HCEC 1CT (cell line): ENCODE data around the gene LIN37.
"Not testable (repeated sequence)": the region's sequence is repeated elsewhere in the genome, so short reads cannot be mapped to it uniquely, and the experiment has no call there.

Source experiments
- DNase-seq: peaks from one replicate; pipeline ENCODE4 v3.0.0-alpha.2; 2017

LIN37 gene

DNA sequence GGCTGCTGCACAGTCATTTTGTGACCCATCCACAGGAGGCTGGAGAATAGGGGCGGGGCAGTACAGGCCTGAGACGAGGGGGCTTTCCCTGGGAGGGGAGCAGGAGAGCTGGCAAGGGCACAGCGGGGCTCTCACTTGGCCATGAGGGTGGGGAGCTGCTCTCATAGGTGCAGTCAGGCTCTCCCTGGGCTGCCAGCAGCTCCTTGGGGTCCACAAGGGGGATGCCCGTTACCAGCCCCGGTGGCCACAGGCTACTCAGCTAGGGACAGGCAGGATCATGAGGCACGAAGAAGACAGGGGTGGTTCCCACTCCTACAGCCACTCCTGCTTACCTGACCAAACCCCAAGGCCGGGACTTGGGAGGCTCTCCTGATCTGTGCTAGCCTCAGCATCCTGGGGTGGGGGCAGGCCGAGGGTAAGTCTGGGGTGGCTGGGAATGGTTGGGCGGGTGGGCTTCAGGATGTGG lies 43.5 kb downstream of the LIN37 start:
- DNase-seq, result no peak

DNA sequence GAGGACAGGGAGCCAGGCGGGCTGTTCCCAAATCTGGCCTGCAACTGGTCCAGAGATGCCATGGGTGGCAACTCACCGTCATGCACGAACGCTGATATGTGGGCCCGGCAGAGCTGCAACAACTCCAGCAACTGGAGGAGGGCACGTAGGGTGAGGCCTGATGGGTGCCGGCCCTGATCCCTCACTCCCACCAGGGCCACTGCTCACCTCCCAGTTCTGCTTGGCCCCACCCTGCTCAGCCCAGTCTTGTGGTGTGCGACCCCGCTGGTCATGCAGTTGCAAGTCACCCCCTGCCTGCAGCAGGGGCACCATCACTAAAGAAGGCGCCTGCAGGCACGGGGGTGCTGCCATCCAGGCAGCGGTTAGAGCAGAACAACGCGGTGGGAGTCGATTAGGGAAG lies 43.9 kb downstream of the LIN37 start:
- no peak for DNase-seq

DNA sequence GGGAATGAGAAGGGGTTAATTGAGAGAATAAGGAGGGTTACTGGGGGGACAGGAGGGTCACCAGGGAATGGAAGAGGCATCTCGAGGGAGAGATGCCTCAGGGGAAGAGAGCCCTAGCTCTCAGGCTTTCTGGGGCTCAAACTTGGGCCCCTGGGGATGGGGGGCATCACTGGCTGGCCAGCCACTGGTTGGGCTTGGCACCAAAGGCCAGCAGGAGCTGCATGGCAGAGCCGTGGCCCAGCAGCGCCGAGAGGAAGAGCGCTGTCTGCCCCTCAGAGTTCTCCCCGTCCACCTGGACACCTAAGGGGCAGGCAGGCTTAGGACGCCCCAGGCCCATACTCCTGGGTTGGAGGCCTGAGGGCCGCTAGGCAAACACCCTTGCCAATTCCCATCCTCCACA lies 44.5 kb downstream of the LIN37 start:
- DNase-seq, result no peak

DNA sequence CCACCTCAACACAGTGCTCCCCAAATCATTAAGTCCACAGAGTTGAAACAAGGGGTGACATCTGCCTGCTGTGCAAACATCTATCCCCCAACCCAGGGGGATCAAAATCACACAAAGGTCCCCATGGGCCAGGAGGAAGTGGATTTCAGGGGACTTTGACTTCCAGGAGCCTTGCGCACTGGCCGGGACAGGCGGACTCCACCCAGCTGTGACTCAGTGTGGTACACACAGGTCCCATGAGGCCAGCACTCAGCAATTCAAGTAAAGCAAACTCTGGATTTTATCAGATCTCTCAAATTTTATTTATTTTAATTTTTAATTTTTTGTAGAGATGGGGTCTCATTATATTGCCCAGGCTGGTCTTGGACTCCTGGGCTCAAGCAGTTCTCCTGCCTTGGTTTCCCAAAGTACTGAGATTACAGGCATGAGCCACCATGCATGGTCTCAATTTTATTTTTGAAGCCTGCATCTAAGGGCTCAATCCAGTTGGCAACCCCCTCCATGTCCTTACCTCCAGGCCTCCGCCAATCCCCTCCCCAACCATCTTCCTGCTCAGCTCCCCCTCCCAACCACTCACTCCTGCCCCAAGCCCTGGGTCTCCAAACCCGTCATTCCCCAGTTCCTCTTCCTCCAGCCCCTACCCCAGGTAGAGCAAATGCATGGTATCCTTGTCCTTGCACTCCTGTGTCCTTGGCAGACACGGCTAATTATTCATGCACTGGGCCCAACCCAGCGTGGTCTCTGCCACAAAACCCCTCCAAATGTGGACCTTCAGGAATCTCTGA lies 45.2 kb downstream of the LIN37 start:
- no peak for DNase-seq

DNA sequence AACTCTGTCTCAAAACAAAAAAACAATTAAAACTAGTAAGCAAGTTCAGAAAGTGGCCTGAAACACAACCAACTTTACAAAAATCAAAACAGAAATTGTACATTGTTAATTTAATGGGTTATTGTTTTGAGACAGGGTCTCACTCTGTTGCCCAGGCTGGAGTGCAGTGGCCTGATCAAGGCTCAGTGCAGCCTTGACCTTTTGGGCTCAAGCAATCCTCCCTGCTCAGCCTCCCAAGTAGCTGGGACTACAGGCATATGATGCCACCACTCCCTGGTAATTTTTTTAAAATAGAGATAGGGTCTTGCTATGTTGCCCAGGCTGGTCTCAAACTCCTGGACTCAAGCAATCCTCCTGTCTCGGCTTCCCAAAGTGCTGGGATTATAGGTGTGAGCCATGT lies 47.2 kb downstream of the LIN37 start:
- not testable (repeated sequence) for DNase-seq

DNA sequence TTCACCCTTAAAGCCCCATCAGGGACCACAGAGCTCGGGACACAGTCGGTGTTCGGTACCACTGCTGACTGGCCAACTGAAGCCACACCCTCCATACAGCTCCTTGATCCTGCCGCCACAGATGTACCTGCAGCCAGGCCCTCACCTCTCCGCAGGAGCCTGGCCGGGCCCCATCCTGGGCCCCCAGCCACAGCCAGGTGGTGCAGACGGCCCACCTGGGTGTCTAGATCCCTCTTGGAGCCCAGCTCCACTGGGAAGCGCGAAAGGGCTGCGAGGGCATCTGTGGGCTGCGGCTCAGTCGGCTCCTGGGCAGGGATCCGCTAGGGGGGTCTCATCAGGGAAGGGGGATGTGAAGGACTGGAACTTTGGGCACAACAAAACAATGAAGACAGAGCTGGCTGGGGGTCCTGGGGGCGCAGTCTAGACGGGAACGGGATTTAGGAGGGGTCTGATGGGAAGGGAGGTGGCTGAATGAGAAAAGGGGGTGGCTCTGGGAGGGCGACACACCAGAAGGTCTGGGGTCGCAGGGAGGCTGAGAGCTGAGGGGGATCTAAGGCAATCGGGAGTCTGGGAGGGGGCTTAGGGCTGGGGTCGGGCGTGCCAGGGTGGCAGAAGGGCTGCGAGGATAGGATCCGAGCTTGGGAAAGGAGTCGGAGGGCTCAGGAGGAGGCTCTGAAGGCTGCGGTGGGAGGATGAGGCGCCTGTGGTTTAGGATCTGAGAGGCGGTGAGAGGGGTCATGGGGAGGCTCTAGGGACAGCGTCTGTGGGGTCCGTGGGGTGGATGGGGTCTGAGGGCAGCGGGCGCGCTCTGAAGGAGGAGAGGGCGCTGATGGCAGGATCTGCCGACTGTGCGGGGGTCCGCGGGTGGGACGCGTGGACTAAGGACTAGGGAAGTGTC lies 48.5 kb downstream of the LIN37 start:
- no peak for DNase-seq

DNA sequence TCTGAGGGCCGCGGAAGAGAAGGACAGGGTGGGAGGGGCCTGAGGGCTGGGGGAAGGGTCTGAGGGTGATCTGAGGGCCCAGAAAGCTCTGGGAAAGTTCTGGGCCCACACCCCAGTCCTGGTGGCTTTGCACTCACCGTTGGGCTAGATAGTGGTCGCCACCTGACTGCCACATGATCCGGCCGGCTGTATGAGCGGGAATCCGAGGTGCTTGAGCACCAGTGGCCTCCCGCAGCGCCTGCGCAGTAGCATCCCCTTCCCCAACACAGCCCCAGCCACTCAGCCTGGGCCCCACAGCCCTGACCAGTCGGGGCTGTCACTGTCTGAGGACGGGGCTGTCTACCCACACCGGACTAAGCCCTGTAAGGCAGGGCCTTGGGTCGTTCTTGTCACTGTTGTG lies 49.3 kb downstream of the LIN37 start:
- no peak for DNase-seq

DNA sequence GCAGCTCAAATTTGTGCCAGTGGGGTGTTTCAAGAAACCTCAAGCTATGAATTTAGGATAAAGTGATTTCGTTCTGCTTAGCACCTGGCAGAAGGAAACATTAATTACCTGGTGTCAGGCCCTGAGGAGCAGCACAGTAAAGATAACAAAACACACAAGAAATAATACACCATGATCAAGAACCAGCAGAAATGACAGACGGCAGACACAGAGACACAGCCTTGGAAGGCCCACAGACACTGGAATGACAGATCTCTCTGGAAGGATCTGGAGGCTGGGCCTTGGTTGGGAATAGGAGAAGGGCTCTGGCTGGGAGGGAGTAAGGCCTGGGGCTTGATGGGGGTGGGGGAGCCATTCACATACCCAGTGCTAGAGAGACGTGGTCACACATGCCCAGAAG lies 53.5 kb downstream of the LIN37 start:
- no peak for DNase-seq
